HepG2 (cell line): ENCODE data around the gene GLO1. TPM values are rescaled to one million over a fixed set of nuclear protein-coding genes. Genes with fewer than 3 reads are reported as not detected.
A peak's percentile ranks its signal among the peaks of the same experiment; 100 is the strongest.

Experiments
- ATAC-seq: fragments of 200-7000 bp; cut with Tn5 transposase; 3 replicates; pipeline ENCODE4 v1.9.1; 2020; ENCODE audit warnings: mild to moderate bottlenecking, moderate library complexity
- BruUV-seq: library from RNA; stranded (reverse); fragments of 400-500 nt; replicated peaks from 2 replicates; lab custom pipeline; 2021; lab: Mats Ljungman, UMichigan
- CTCF ChIA-PET: fragments of 300-600 bp; formaldehyde crosslinking; extraction: SDS; loops from one replicate; lab custom pipeline; 2021; ENCODE audit warnings: low total read pairs, inconsistent platforms, low intra/inter-chr PET ratio; lab: Yijun Ruan, JAX
- POLR2A ChIA-PET: fragments of 350-600 bp; sonication (Branson Sonifier 250); formaldehyde crosslinking; loops from one replicate; lab custom pipeline; 2020; ENCODE audit warnings: antibody characterized with exemption, inconsistent platforms; lab: Yijun Ruan, JAX
- DNase-seq: peaks from one replicate; pipeline ENCODE4 v3.0.0-alpha.2; 2015; ENCODE audit warnings: low spot score
- FAIRE-seq: peaks from 3 replicates; lab custom pipeline; 2011; peaks lifted over from hg19 to GRCh38; lab: Jason Lieb, UNC
- H2AFZ ChIP-seq: one replicate; pipeline ENCODE4 v1.6.1; 2011; ENCODE audit warnings: low read length, inconsistent platforms
- H3K27ac ChIP-seq: fragments of 300-600 bp; 3 replicates; pipeline ENCODE4 v1.8.0; 2011; ENCODE audit warnings: mixed run types, mild to moderate bottlenecking, mixed read lengths, low read length, inconsistent platforms; ENCODE audit not compliant: insufficient read depth; ENCODE audit errors: extremely low read length
- H3K27me3 ChIP-seq, 2 experiments: fragments of 200-600 bp in 1 of 2; 2 replicates in 1 of 2; 3 replicates in 1 of 2; pipeline versions ENCODE4 v1.6.0 to v1.8.0; 2011; ENCODE audit warnings: low read length in 2 of 2, mild to moderate bottlenecking in 2 of 2, moderate library complexity in 2 of 2, inconsistent platforms in 1 of 2; ENCODE audit not compliant: insufficient read depth in 2 of 2, control insufficient read depth in 1 of 2
- H3K36me3 ChIP-seq, 2 experiments: fragments of 200-600 bp in 1 of 2; replicated peaks in 1 of 2; 2 replicates in 1 of 2; 3 replicates in 1 of 2; pipeline versions ENCODE4 v1.5.1 to v1.8.0; 2011; ENCODE audit warnings: low read length in 2 of 2, inconsistent platforms in 1 of 2; ENCODE audit not compliant: insufficient read depth in 2 of 2, control insufficient read depth in 1 of 2
- H3K4me1 ChIP-seq: 2 replicates; pipeline ENCODE4 v1.5.1; 2012; ENCODE audit warnings: low read length, inconsistent platforms; ENCODE audit not compliant: insufficient read depth
- H3K4me2 ChIP-seq: 2 replicates; pipeline ENCODE4 v1.6.0; 2011; ENCODE audit warnings: low read depth, low read length, inconsistent platforms
- H3K4me3 ChIP-seq, 3 experiments: fragments of 200-600 bp in 1 of 3; sonication (generic), shearing (Covaris generic) in 1 of 3; replicated peaks in 1 of 3; 2 replicates each; pipeline ENCODE4 v1.5.1; 2011 to 2016; ENCODE audit warnings: low read length in 3 of 3, inconsistent platforms in 2 of 3, low read depth in 2 of 3, mild to moderate bottlenecking in 2 of 3, control low read depth in 1 of 3, mixed read lengths in 1 of 3; ENCODE audit not compliant: insufficient read depth in 1 of 3
- H3K79me2 ChIP-seq: one replicate; pipeline ENCODE4 v1.6.1; 2011; ENCODE audit warnings: low read length, inconsistent platforms; ENCODE audit not compliant: insufficient read depth
- H3K9ac ChIP-seq: 2 replicates; pipeline ENCODE4 v1.6.0; 2011; ENCODE audit warnings: mild to moderate bottlenecking, low read depth, low read length, inconsistent platforms; ENCODE audit not compliant: insufficient read depth
- H3K9me3 ChIP-seq: 2 replicates; pipeline ENCODE4 v1.5.1; 2012; ENCODE audit warnings: mild to moderate bottlenecking, low read length
- H4K20me1 ChIP-seq: 2 replicates; pipeline ENCODE4 v1.6.0; 2011; ENCODE audit warnings: inconsistent platforms, mild to moderate bottlenecking, low read length, moderate library complexity; ENCODE audit not compliant: insufficient read depth
- MXD4 ChIP-seq: IDR thresholded peaks from 2 replicates; pipeline ENCODE4 v1.6.1; 2016; ENCODE audit warnings: mild to moderate bottlenecking, missing biosample characterization, missing genetic modification reagents
- NR2F6 ChIP-seq, 2 experiments: IDR thresholded peaks; 2 replicates each; pipeline ENCODE4 v1.6.1; 2016; ENCODE audit warnings: antibody characterized with exemption in 1 of 2, mild to moderate bottlenecking in 1 of 2
- PPARG ChIP-seq: conservative IDR thresholded peaks from 2 replicates; pipeline ENCODE4 v1.6.1; 2016; ENCODE audit warnings: missing biosample characterization, missing genetic modification reagents
- RBM39 ChIP-seq: fragments of 200-400 bp; formaldehyde crosslinking; IDR thresholded peaks from one replicate; pipeline ENCODE4 v1.6.1; 2018; ENCODE audit warnings: antibody characterized with exemption, mild to moderate bottlenecking, low read depth, low read length; ENCODE audit not compliant: poor library complexity, severe bottlenecking
- ZNF282 ChIP-seq: fragments of 450-650 bp; IDR thresholded peaks from 2 replicates; pipeline ENCODE4 v1.6.1; 2018; ENCODE audit not compliant: partially characterized antibody
- ZNF547 ChIP-seq: sonication (generic); formaldehyde crosslinking; IDR thresholded peaks from 2 replicates; pipeline ENCODE4 v1.5.1; 2020; ENCODE audit warnings: mild to moderate bottlenecking, missing genetic modification reagents
- ZNF614 ChIP-seq: IDR thresholded peaks from 2 replicates; pipeline ENCODE4 v1.6.1; 2018; ENCODE audit warnings: missing biosample characterization, missing genetic modification reagents, inconsistent platforms, borderline replicate concordance
- ZNF790 ChIP-seq: sonication (generic); formaldehyde crosslinking; IDR thresholded peaks from 2 replicates; pipeline ENCODE4 v1.8.0; 2022; ENCODE audit warnings: missing genetic modification reagents, mild to moderate bottlenecking, borderline replicate concordance
- WGBS: methylation state at CpG from one replicate; pipeline ENCODE4 v1.1.6; 2017; ENCODE audit warnings: low lambda C conversion rate; 5-methylcytosine and 5-hydroxymethylcytosine counted together
- in situ Hi-C: cut with HindIII; loops from 2 replicates; pipeline ENCODE4 v1.10.0; 2017; ENCODE audit warnings: low pct_unique_long_range_greater_than_20kb; ENCODE audit not compliant: extremely low pct_ligation_motif_present
- intact Hi-C: fragments of 100-400 bp; cut with micrococcal nuclease; formaldehyde crosslinking; loops from one replicate; pipeline ENCODE4 v1.10.0; 2022; ENCODE audit not compliant: unreplicated experiment
- polyA plus RNA-seq, 8 experiments: library from polyadenylated mRNA; depleted of rRNA in 3 of 8; stranded (reverse) in 7 of 8; unstranded in 1 of 8; fragments of >200 nt; fragmentation: Illumina TruSeq in 4 of 8; extraction: Trizol in 4 of 8; gene quantifications; 2 replicates each; pipeline versions ENCODE4 v1.2.1 to v1.2.3, GENCODE V29; 2011 to 2016; ENCODE audit warnings: low read depth in 4 of 8, missing spikeins in 1 of 8, mixed read lengths in 1 of 8; ENCODE audit not compliant: insufficient read depth in 1 of 8
- total RNA-seq, 5 experiments: library from RNA; depleted of rRNA; stranded (reverse); fragments of >200 nt; fragmentation: Illumina TruSeq; extraction: Trizol; gene quantifications; 2 replicates each; pipeline ENCODE4 v1.2.3, GENCODE V29; 2016; ENCODE audit warnings: low read depth in 1 of 5
- TF ChIP-seq, protein P1 (sequence below): sonication (generic); formaldehyde crosslinking; IDR thresholded peaks from 2 replicates; pipeline ENCODE4 v1.5.1; 2020; ENCODE audit warnings: mild to moderate bottlenecking, missing genetic modification reagents, moderate library complexity
- TF ChIP-seq, protein P2 (sequence below): sonication (generic); formaldehyde crosslinking; IDR thresholded peaks from 2 replicates; pipeline ENCODE4 v1.5.0; 2020; ENCODE audit warnings: missing genetic modification reagents
- TF ChIP-seq, protein P3 (sequence below): sonication (generic); formaldehyde crosslinking; IDR thresholded peaks from 2 replicates; pipeline ENCODE4 v1.9.0; 2021; ENCODE audit warnings: missing genetic modification reagents, mild to moderate bottlenecking, borderline replicate concordance

The GLO1 gene
- total and polyA plus RNA-seq, 2 of the 13 experiments (the other 11 are each of a cell fraction or from before 2014, with no cell fraction given): 77.1 to 177 TPM

DNA sequence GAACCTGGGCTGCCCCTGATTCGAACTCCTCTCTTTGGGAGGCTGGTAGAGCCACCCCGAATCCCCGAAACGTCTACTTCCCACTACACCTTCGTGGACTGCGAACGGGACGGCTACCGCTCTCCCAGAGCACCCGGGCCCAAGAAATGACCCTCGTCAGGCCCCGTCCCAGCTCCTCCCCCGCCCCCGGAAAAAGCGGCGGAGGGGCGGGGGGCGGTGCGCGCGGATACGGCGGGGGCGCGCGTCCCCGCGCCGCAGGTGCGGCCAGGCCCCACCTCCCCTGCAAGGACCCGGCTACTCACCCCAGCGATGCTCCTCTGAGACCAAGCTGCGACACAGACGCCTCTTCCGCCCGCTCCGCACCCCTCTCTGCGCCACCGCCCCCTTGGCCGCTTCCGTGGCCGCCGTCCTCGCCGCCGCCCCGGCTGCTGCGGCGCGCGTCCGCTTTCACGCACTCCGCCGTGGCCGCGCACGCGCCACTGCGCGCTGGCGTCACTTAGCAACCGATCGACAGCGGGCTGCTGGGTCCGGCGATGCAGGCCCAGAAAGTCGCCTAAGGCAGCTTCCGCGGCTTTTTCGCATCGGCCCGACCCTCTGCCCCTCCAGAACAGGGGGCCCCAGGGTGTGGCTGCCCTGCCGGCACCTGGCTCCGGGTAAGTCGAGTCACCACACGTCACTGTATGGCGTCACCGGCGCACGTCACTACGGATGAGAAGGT is 63.3 kb downstream of the GLO1 start, which contains the start of gene BTBD9 (continued):
- TF ChIP-seq, protein P1, sequence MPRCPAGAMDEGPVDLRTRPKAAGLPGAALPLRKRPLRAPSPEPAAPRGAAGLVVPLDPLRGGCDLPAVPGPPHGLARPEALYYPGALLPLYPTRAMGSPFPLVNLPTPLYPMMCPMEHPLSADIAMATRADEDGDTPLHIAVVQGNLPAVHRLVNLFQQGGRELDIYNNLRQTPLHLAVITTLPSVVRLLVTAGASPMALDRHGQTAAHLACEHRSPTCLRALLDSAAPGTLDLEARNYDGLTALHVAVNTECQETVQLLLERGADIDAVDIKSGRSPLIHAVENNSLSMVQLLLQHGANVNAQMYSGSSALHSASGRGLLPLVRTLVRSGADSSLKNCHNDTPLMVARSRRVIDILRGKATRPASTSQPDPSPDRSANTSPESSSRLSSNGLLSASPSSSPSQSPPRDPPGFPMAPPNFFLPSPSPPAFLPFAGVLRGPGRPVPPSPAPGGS (CRISPR knock-in tag): no peak
- TF ChIP-seq PPARG (CRISPR knock-in tag) (no peak), ZNF614 (no peak)

DNA sequence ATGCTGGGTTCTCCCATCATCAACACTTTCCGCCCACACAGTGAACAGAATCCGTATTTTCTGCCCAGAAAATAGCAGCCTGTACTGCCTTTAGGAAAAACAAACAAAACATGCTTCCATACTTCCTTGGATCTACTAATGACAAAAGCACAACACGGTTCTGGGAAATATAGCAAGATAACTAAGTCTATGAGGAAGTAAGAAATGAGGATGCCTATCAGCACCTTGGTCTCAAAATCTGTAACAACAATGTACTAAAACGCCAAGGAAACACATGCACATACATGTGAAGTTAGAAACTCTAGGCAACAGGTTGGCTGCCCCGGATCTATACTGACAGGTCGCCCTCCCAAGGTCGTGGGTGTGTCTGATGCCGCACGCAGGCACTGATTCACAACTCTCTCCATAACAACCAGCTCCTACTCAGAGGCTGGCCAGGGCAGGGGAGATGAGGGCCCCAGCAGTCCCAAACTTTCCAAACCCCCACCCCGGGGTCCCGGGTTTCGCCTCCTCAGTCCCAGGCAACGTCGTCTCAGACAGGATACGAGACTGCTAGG is 63.9 kb downstream of the GLO1 start:
- BruUV-seq: no TSS peak
- 7% methylated on average over 14 of the region's 15 CpGs for WGBS
- in situ Hi-C loops: no loop called here
- Histone ChIP-seq H3K4me1 (peaks cover 27% of the 10 kb centered on the region), H3K4me2 (peak overlapping the region; percentile 86), H3K27ac (peak overlapping the region; percentile 59), H2AFZ (peak overlapping the region; percentile 72), H3K36me3 (no peaks in the 10 kb centered on the region), H3K4me3 (peak overlapping the region; percentile 86 to 96 (median 95)), H3K9me3 (no peaks in the 10 kb centered on the region), H3K9ac (peak overlapping the region; percentile 76), H3K27me3 (no peaks in the 10 kb centered on the region), H4K20me1 (no peaks in the 10 kb centered on the region), H3K79me2 (no peaks in the 10 kb centered on the region)
- DNase-seq: peak; percentile 37
- ChIA-PET CTCF (no interaction called here), POLR2A (interaction anchor here (0.6 to 2.3 kb wide), 3 partner anchors 61 to 820 kb away, joined by 3 to 6 read pairs (median 3); partner anchors contain the start of gene GLO1)
- FAIRE-seq: peak; percentile 54
- intact Hi-C loops: no loop called here
- ATAC-seq: peak; percentile 88
- TF ChIP-seq MXD4 (CRISPR knock-in tag) (peak; percentile 14; the same call in 1 of the 2 replicates), NR2F6 (IDR thresholded peaks at IDR 0.05) (no peak), NR2F6 (CRISPR knock-in tag; IDR thresholded peaks at IDR 0.05) (0 out of 2 replicates have a peak, but pooled peaks have one; percentile 0), ZNF547 (CRISPR knock-in tag) (0 out of 2 replicates have a peak, but pooled peaks have one; percentile 10), ZNF790 (no peak), ZNF282 (no peak), RBM39 (no peak)
- TF ChIP-seq, protein P2, sequence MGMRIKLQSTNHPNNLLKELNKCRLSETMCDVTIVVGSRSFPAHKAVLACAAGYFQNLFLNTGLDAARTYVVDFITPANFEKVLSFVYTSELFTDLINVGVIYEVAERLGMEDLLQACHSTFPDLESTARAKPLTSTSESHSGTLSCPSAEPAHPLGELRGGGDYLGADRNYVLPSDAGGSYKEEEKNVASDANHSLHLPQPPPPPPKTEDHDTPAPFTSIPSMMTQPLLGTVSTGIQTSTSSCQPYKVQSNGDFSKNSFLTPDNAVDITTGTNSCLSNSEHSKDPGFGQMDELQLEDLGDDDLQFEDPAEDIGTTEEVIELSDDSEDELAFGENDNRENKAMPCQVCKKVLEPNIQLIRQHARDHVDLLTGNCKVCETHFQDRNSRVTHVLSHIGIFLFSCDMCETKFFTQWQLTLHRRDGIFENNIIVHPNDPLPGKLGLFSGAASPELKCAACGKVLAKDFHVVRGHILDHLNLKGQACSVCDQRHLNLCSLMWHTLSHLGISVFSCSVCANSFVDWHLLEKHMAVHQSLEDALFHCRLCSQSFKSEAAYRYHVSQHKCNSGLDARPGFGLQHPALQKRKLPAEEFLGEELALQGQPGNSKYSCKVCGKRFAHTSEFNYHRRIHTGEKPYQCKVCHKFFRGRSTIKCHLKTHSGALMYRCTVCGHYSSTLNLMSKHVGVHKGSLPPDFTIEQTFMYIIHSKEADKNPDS (CRISPR knock-in tag): peak; percentile 55; the same call in 1 of the 2 replicates
- TF ChIP-seq, protein P3, sequence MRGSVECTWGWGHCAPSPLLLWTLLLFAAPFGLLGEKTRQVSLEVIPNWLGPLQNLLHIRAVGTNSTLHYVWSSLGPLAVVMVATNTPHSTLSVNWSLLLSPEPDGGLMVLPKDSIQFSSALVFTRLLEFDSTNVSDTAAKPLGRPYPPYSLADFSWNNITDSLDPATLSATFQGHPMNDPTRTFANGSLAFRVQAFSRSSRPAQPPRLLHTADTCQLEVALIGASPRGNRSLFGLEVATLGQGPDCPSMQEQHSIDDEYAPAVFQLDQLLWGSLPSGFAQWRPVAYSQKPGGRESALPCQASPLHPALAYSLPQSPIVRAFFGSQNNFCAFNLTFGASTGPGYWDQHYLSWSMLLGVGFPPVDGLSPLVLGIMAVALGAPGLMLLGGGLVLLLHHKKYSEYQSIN: no peak
